GM12874 (cell line): ENCODE measurements around the gene ST6GAL1.

Experiments
- TF ChIP-seq, protein P1 (sequence below): IDR thresholded peaks from 2 replicates; pipeline ENCODE4 v1.5.1; 2011; ENCODE audit warnings: low read depth, mild to moderate bottlenecking, control low read depth, low read length, moderate library complexity; ENCODE audit not compliant: insufficient read depth

Gene ST6GAL1

GRCh38 chr3:186990878-186991308, 60.6 kb downstream of the ST6GAL1 start:
- TF ChIP-seq, protein P1, sequence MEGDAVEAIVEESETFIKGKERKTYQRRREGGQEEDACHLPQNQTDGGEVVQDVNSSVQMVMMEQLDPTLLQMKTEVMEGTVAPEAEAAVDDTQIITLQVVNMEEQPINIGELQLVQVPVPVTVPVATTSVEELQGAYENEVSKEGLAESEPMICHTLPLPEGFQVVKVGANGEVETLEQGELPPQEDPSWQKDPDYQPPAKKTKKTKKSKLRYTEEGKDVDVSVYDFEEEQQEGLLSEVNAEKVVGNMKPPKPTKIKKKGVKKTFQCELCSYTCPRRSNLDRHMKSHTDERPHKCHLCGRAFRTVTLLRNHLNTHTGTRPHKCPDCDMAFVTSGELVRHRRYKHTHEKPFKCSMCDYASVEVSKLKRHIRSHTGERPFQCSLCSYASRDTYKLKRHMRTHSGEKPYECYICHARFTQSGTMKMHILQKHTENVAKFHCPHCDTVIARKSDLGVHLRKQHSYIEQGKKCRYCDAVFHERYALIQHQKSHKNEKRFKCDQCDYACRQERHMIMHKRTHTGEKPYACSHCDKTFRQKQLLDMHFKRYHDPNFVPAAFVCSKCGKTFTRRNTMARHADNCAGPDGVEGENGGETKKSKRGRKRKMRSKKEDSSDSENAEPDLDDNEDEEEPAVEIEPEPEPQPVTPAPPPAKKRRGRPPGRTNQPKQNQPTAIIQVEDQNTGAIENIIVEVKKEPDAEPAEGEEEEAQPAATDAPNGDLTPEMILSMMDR: no peak

- TF ChIP-seq, protein P1: no peak
Measured at GRCh38 chr3:186991470-186991869, 61.1 kb downstream of the ST6GAL1 start.

- TF ChIP-seq, protein P1: no peak
Measured at GRCh38 chr3:186993210-186993782, 63.0 kb downstream of the ST6GAL1 start.

DNA sequence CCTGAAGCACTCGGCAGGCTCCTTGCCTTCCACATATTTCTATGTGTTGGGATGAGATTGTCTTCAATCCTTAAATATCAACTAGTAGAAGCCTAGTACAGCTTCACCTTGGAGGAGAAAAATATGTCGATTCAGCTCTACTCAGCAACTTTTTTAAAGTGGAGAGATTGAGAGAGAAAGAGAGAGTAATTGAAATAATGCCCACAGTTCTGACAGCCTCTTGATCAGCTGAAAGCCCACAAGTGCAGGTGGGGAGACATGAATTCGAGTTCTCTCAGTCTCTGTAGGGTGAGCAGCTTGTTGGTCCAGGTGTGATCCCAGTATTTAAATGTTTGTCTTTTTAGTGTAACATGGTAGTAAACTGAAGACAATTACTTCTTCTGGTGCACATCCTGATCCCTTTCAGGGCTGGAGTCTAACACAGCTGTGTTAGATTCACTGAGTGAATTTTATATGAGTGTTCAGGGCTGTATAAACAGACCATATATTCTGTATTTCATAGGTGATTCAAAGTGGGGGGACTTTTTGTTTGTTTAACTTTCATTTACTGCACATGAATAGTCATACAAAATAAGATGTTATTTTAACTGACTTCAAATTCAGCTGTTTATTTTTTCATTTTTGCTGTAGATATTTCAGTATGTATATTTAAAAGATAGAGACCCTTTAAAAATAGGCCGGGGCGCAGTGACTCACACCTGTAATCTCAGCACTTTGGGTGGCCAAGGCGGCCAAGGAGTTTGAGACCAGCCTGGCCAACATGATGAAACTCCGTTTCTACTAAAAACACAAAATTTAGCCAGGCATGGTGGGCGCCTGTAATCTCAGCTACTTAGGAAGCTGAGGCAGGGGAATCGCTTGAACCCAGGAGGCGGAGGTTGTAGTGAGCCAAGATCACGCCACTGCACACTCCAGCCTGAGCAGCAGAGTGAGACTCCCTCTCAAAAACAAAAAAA, 64.0 kb downstream of the ST6GAL1 start:
- TF ChIP-seq, protein P1: no peak

GRCh38 chr3:186996356-186996755, 66.0 kb downstream of the ST6GAL1 start:
- TF ChIP-seq, protein P1: no peak

- TF ChIP-seq, protein P1: no peak
Measured at GRCh38 chr3:186997061-186997460, 66.7 kb downstream of the ST6GAL1 start.

DNA sequence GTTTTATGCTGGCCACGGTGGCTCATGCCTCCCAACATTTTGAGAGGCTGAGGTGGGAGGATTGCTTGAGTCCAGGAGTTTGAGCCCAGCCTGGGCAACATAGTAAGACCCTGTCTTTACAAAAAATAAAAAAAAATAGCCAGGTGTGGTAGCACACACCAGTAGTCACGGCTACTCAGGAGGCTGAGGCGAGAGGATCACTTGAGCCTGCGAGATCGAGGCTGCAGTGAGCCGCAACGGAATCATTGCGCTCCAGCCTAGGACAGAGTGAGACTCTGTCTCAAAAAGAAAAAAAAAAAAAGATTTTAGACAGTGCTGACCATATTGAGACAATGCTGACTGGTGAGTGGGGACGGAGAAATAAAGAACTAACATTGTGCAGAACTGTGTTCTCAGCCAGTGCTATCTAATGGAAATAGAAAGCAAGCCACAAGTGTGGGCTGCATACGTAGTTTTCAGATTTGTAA, 67.2 kb downstream of the ST6GAL1 start:
- TF ChIP-seq, protein P1: no peak
